A549 (cell line): ENCODE data around the gene ACSL5. TPM values are rescaled to one million over a fixed set of nuclear protein-coding genes. Genes with fewer than 3 reads are reported as not detected.

Source experiments
- ATAC-seq, 2 experiments: fragments of 200-7000 bp in 1 of 2; fragments of >200 bp in 1 of 2; cut with Nextera tagmentation in 1 of 2; cut with Tn5 transposase in 1 of 2; 3 replicates each; pipeline versions ENCODE4 v1.8.0 to v1.9.1; 2018 to 2020; ENCODE audit warnings: mild to moderate bottlenecking in 1 of 2, moderate library complexity in 1 of 2
- CTCF ChIA-PET: fragments of 300-600 bp; sonication (Branson Sonifier 250); formaldehyde crosslinking; extraction: SDS; loops from one replicate; lab custom pipeline; 2021; ENCODE audit warnings: antibody characterized with exemption, inconsistent platforms; lab: Yijun Ruan, JAX
- POLR2A ChIA-PET: fragments of 350-600 bp; formaldehyde crosslinking; extraction: SDS; loops from one replicate; lab custom pipeline; 2021; ENCODE audit warnings: antibody characterized with exemption, inconsistent platforms; lab: Yijun Ruan, JAX
- DNase-seq, 2 experiments: peaks; one replicate each; pipeline versions ENCODE4 v3.0.0 to v3.0.0-alpha.2; 2011 to 2016; ENCODE audit warnings: low read depth in 1 of 2, low spot score in 1 of 2
- FAIRE-seq: peaks from 2 replicates; lab custom pipeline; 2011; peaks lifted over from hg19 to GRCh38; lab: Jason Lieb, UNC
- H3K27ac ChIP-seq, 2 experiments: fragments of >200 bp; sonication (Bioruptor Twin); formaldehyde crosslinking; 3 replicates each; pipeline ENCODE4 v1.5.1; 2016 to 2017
- H3K4me1 ChIP-seq: fragments of >200 bp; sonication (Bioruptor Twin); formaldehyde crosslinking; 3 replicates; pipeline ENCODE4 v1.6.1; 2016
- H3K4me2 ChIP-seq: fragments of >200 bp; sonication (Bioruptor Twin); formaldehyde crosslinking; 3 replicates; pipeline ENCODE4 v1.6.1; 2016
- H3K4me3 ChIP-seq: fragments of >200 bp; sonication (Bioruptor Twin); formaldehyde crosslinking; 3 replicates; pipeline ENCODE4 v1.5.1; 2016
- H3K9me3 ChIP-seq: fragments of >200 bp; sonication (Bioruptor Twin); formaldehyde crosslinking; 3 replicates; pipeline ENCODE4 v1.6.1; 2016
- CEBPB ChIP-seq, 2 experiments: fragments of >200 bp in 1 of 2; sonication (Bioruptor Twin) in 1 of 2; formaldehyde crosslinking in 1 of 2; IDR thresholded peaks; 2 replicates each; pipeline ENCODE4 v1.6.1; 2012 to 2016
- CHD2 ChIP-seq: fragments of 150-350 bp; IDR thresholded peaks from 2 replicates; pipeline ENCODE4 v1.6.1; 2014; ENCODE audit warnings: low read length; ENCODE audit not compliant: partially characterized antibody
- CHD4 ChIP-seq: fragments of 200-600 bp; sonication (generic); IDR thresholded peaks from 2 replicates; pipeline ENCODE4 v1.6.1; 2016; ENCODE audit warnings: antibody characterized with exemption, mild to moderate bottlenecking, borderline replicate concordance
- EHMT2 ChIP-seq: fragments of 200-600 bp; sonication (generic); IDR thresholded peaks from 2 replicates; pipeline ENCODE4 v1.6.1; 2016; ENCODE audit warnings: antibody characterized with exemption, low read depth, mild to moderate bottlenecking, moderate library complexity
- FOSL2 ChIP-seq, 2 experiments: fragments of 450-650 bp in 1 of 2; fragments of >200 bp in 1 of 2; sonication (Bioruptor Twin) in 1 of 2; formaldehyde crosslinking; IDR thresholded peaks; 2 replicates each; pipeline versions ENCODE4 v1.5.0 to v1.6.1; 2016 to 2020; ENCODE audit warnings: mild to moderate bottlenecking in 1 of 2, moderate library complexity in 1 of 2
- GATA3 ChIP-seq: IDR thresholded peaks from 2 replicates; pipeline ENCODE4 v1.6.1; 2012; ENCODE audit warnings: borderline replicate concordance
- JUN ChIP-seq, 2 experiments: fragments of >200 bp; sonication (Bioruptor Twin); formaldehyde crosslinking; IDR thresholded peaks; 2 replicates in 1 of 2; 3 replicates in 1 of 2; pipeline ENCODE4 v1.6.1; 2016 to 2017
- JUNB ChIP-seq: fragments of >200 bp; sonication (Bioruptor Twin); formaldehyde crosslinking; IDR thresholded peaks from 2 replicates; pipeline ENCODE4 v1.6.1; 2016
- MAX ChIP-seq: IDR thresholded peaks from 2 replicates; pipeline ENCODE4 v1.6.1; 2012
- MYC ChIP-seq: IDR thresholded peaks from 2 replicates; pipeline ENCODE4 v1.6.1; 2012; ENCODE audit warnings: mild to moderate bottlenecking, inconsistent platforms, low read length, improper control_type of control experiment, borderline replicate concordance
- NFE2L2 ChIP-seq: fragments of 150-350 bp; conservative IDR thresholded peaks from 2 replicates; pipeline ENCODE4 v1.6.1; 2014; ENCODE audit warnings: low read length
- POLR2A ChIP-seq: IDR thresholded peaks from 2 replicates; pipeline ENCODE4 v1.6.1; 2012; ENCODE audit warnings: mild to moderate bottlenecking, low read length
- RAD21 ChIP-seq, 2 experiments: fragments of >200 bp in 1 of 2; sonication (Bioruptor Twin) in 1 of 2; formaldehyde crosslinking in 1 of 2; IDR thresholded peaks in 1 of 2; conservative IDR thresholded peaks in 1 of 2; 2 replicates in 1 of 2; 3 replicates in 1 of 2; pipeline ENCODE4 v1.6.1; 2012 to 2018; ENCODE audit warnings: inconsistent platforms in 1 of 2
- RARB ChIP-seq: fragments of 250-450 bp; sonication (Bioruptor Pico); IDR thresholded peaks from 2 replicates; pipeline ENCODE4 v1.8.0; 2021; ENCODE audit warnings: mild to moderate bottlenecking, moderate library complexity
- RCOR1 ChIP-seq: fragments of 150-350 bp; IDR thresholded peaks from 2 replicates; pipeline ENCODE4 v1.6.1; 2014; ENCODE audit warnings: antibody characterized with exemption, low read length, low read depth
- RFX5 ChIP-seq: fragments of 450-650 bp; IDR thresholded peaks from 2 replicates; pipeline ENCODE4 v1.7.1; 2014; ENCODE audit warnings: antibody characterized with exemption, mild to moderate bottlenecking, moderate library complexity
- SMC3 ChIP-seq: fragments of >200 bp; sonication (Bioruptor Twin); formaldehyde crosslinking; IDR thresholded peaks from 3 replicates; pipeline ENCODE4 v1.6.1; 2018; ENCODE audit warnings: inconsistent platforms
- TP53 ChIP-seq: fragments of 250-450 bp; sonication (Bioruptor Pico); IDR thresholded peaks from 2 replicates; pipeline ENCODE4 v1.5.0; 2021; ENCODE audit warnings: mild to moderate bottlenecking, moderate library complexity
- ZFP36 ChIP-seq: fragments of 450-650 bp; IDR thresholded peaks from 2 replicates; pipeline ENCODE4 v1.6.1; 2014; ENCODE audit warnings: borderline replicate concordance; ENCODE audit not compliant: partially characterized antibody
- ZNF302 ChIP-seq: fragments of 250-450 bp; sonication (Bioruptor Pico); IDR thresholded peaks from 2 replicates; pipeline ENCODE4 v1.9.0; 2021; ENCODE audit warnings: inconsistent platforms, mild to moderate bottlenecking, moderate library complexity
- ZSCAN20 ChIP-seq: fragments of 250-450 bp; sonication (Bioruptor Pico); IDR thresholded peaks from 2 replicates; pipeline ENCODE4 v1.8.0; 2022; ENCODE audit warnings: mild to moderate bottlenecking, moderate library complexity
- WGBS: methylation state at CpG from one replicate; pipeline ENCODE4 v1.1.6; 2017; ENCODE audit errors: missing lambda C conversion rate; 5-methylcytosine and 5-hydroxymethylcytosine counted together
- polyA plus RNA-seq, 4 experiments: library from polyadenylated mRNA; depleted of rRNA in 3 of 4; stranded (reverse); fragments of >200 nt; fragmentation: RNase III in 1 of 4; extraction: RNeasy Plus Mini Kit Qiagen cat#74134 plus additional on column Dnase treatment in 1 of 4; gene quantifications; 2 replicates in 3 of 4; 3 replicates in 1 of 4; pipeline ENCODE4 v1.2.3, GENCODE V29; 2011 to 2017
- TF ChIP-seq, protein P1 (sequence below): IDR thresholded peaks from 2 replicates; pipeline ENCODE4 v1.6.1; 2012
- TF ChIP-seq, protein P2 (sequence below): fragments of 450-650 bp; IDR thresholded peaks from 2 replicates; pipeline ENCODE4 v1.6.1; 2014; ENCODE audit warnings: antibody characterized with exemption
- TF ChIP-seq, protein P3 (sequence below): IDR thresholded peaks from 2 replicates; pipeline ENCODE4 v1.6.1; 2012; ENCODE audit warnings: low read depth, borderline replicate concordance
- TF ChIP-seq, protein P4 (sequence below): fragments of 200-600 bp; sonication (generic); IDR thresholded peaks from 2 replicates; pipeline ENCODE4 v1.6.1; 2016; ENCODE audit warnings: antibody characterized with exemption, mild to moderate bottlenecking, moderate library complexity
- TF ChIP-seq, protein P5 (sequence below): fragments of >200 bp; sonication (Bioruptor Twin); formaldehyde crosslinking; IDR thresholded peaks from 3 replicates; pipeline ENCODE4 v1.5.1; 2016

Gene ACSL5
- polyA plus RNA-seq, 2 of the 4 experiments (the other 2 are of a cell fraction) = 0.15 to 0.25 TPM

DNA sequence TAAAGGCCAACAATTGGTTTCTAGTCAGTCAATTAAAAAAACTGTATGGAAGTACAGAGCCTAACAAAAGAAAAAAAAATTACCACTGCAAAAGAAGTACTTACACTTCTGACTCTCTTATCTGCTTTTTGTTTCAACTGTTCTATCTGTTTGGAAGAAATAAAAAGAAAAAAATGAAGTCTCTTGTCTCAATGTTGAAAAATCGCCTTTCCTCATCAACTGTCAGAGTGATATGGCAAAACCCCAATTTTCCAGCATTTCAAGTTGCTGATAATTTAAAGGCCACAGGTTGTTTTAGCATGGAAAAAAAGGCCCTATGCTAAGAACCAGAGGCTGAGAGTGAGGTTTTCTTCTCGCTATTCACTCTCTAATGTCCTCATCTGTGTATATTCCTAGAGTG, 59.2 kb downstream of the ACSL5 start:
- Histone ChIP-seq H3K9me3 (no peaks in the 10 kb centered on the region), H3K4me3 (no peak overlapping the region), H3K4me1 (no peaks in the 10 kb centered on the region), H3K27ac (no peak overlapping the region), H3K4me2 (no peak overlapping the region)
- TF ChIP-seq ZSCAN20 (CRISPR knock-in tag) = no peak
- TF ChIP-seq POLR2A = no peak
- TF ChIP-seq JUN (IDR thresholded peaks at IDR 0.05) = no peak
- TF ChIP-seq ZNF302 (CRISPR knock-in tag) = no peak
- no peak for TF ChIP-seq RARB
- TF ChIP-seq NFE2L2 = no peak
- DNase-seq (no peak), FAIRE-seq (no peak), ATAC-seq (no peak)
- CTCF ChIA-PET = interaction anchor here (0.5 to 1.0 kb wide), 3 partner anchors 15 to 293 kb away, joined by 3 read pairs; no protein-coding TSS in a partner anchor
- 92% methylated on average over 2 of the region's 2 CpGs for WGBS
- POLR2A ChIA-PET = no interaction called here

- FAIRE-seq (peak; percentile 49), DNase-seq (peak; percentile 20 to 40), ATAC-seq (peak in 1 of 2 experiments; percentile 44; a peak in 1 of 6 replicates)
- 49% methylated on average over 2 of the region's 2 CpGs for WGBS
- TF ChIP-seq TP53 (CRISPR knock-in tag) = no peak
- no peak for TF ChIP-seq GATA3
- TF ChIP-seq, protein P1, sequence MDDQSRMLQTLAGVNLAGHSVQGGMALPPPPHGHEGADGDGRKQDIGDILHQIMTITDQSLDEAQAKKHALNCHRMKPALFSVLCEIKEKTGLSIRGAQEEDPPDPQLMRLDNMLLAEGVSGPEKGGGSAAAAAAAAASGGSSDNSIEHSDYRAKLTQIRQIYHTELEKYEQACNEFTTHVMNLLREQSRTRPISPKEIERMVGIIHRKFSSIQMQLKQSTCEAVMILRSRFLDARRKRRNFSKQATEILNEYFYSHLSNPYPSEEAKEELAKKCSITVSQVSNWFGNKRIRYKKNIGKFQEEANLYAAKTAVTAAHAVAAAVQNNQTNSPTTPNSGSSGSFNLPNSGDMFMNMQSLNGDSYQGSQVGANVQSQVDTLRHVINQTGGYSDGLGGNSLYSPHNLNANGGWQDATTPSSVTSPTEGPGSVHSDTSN = no peak
- no peak for TF ChIP-seq CEBPB (IDR thresholded peaks at IDR 0.05)
- no peak for TF ChIP-seq MAX
- TF ChIP-seq, protein P2, sequence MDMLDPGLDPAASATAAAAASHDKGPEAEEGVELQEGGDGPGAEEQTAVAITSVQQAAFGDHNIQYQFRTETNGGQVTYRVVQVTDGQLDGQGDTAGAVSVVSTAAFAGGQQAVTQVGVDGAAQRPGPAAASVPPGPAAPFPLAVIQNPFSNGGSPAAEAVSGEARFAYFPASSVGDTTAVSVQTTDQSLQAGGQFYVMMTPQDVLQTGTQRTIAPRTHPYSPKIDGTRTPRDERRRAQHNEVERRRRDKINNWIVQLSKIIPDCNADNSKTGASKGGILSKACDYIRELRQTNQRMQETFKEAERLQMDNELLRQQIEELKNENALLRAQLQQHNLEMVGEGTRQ = no peak
- TF ChIP-seq, protein P3, sequence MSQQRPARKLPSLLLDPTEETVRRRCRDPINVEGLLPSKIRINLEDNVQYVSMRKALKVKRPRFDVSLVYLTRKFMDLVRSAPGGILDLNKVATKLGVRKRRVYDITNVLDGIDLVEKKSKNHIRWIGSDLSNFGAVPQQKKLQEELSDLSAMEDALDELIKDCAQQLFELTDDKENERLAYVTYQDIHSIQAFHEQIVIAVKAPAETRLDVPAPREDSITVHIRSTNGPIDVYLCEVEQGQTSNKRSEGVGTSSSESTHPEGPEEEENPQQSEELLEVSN = no peak
- no peak for TF ChIP-seq RCOR1
- TF ChIP-seq RAD21 (conservative IDR thresholded peaks at IDR 0.05 in 1 of 2, IDR thresholded peaks at IDR 0.05 in 1 of 2) = peak; percentile 60 to 67
- no peak for TF ChIP-seq CHD4
- TF ChIP-seq FOSL2 (IDR thresholded peaks at IDR 0.05) = no peak
- no peak for TF ChIP-seq FOSL2 (CRISPR knock-in tag; IDR thresholded peaks at IDR 0.05)
- no peak for TF ChIP-seq MYC
- TF ChIP-seq ZFP36 = no peak
- TF ChIP-seq RARB = no peak
- no peak for TF ChIP-seq EHMT2
- no peak for TF ChIP-seq RFX5
- TF ChIP-seq, protein P4, sequence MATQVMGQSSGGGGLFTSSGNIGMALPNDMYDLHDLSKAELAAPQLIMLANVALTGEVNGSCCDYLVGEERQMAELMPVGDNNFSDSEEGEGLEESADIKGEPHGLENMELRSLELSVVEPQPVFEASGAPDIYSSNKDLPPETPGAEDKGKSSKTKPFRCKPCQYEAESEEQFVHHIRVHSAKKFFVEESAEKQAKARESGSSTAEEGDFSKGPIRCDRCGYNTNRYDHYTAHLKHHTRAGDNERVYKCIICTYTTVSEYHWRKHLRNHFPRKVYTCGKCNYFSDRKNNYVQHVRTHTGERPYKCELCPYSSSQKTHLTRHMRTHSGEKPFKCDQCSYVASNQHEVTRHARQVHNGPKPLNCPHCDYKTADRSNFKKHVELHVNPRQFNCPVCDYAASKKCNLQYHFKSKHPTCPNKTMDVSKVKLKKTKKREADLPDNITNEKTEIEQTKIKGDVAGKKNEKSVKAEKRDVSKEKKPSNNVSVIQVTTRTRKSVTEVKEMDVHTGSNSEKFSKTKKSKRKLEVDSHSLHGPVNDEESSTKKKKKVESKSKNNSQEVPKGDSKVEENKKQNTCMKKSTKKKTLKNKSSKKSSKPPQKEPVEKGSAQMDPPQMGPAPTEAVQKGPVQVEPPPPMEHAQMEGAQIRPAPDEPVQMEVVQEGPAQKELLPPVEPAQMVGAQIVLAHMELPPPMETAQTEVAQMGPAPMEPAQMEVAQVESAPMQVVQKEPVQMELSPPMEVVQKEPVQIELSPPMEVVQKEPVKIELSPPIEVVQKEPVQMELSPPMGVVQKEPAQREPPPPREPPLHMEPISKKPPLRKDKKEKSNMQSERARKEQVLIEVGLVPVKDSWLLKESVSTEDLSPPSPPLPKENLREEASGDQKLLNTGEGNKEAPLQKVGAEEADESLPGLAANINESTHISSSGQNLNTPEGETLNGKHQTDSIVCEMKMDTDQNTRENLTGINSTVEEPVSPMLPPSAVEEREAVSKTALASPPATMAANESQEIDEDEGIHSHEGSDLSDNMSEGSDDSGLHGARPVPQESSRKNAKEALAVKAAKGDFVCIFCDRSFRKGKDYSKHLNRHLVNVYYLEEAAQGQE = no peak
- no peak for TF ChIP-seq JUNB
- TF ChIP-seq SMC3 = peak; percentile 50
- no peak for TF ChIP-seq CHD2
- TF ChIP-seq, protein P5, sequence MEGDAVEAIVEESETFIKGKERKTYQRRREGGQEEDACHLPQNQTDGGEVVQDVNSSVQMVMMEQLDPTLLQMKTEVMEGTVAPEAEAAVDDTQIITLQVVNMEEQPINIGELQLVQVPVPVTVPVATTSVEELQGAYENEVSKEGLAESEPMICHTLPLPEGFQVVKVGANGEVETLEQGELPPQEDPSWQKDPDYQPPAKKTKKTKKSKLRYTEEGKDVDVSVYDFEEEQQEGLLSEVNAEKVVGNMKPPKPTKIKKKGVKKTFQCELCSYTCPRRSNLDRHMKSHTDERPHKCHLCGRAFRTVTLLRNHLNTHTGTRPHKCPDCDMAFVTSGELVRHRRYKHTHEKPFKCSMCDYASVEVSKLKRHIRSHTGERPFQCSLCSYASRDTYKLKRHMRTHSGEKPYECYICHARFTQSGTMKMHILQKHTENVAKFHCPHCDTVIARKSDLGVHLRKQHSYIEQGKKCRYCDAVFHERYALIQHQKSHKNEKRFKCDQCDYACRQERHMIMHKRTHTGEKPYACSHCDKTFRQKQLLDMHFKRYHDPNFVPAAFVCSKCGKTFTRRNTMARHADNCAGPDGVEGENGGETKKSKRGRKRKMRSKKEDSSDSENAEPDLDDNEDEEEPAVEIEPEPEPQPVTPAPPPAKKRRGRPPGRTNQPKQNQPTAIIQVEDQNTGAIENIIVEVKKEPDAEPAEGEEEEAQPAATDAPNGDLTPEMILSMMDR = peak; percentile 56
- Histone ChIP-seq H3K9me3 (no peaks in the 10 kb centered on the region), H3K27ac (no peak overlapping the region), H3K4me1 (no peaks in the 10 kb centered on the region), H3K4me2 (no peak overlapping the region), H3K4me3 (no peak overlapping the region)
- ChIA-PET CTCF (interaction anchor here (0.6 to 2.2 kb wide), 23 partner anchors 9 to 962 kb away, joined by 3 to 9 read pairs (median 3); partner anchors contain the start of genes VTI1A and ZDHHC6), POLR2A (interaction anchor here (0.6 to 1.5 kb wide), 2 partner anchors 12 to 298 kb away, joined by 3 to 9 read pairs; partner anchors contain the start of genes VTI1A and ZDHHC6)
Observed at GRCh38 chr10:112434988-112435619, 61.2 kb downstream of the ACSL5 start.
